HG03354 (cell line): ENCODE results near the gene KIF26B.

Experiments used
- ATAC-seq: cut with Tn5 transposase; IDR thresholded peaks from one replicate; pipeline ENCODE4 v1.9.1; 2021; ENCODE audit warnings: mild to moderate bottlenecking; ENCODE audit not compliant: unreplicated experiment, poor library complexity, severe bottlenecking

The KIF26B gene

GRCh38 chr1:245433561-245433960, 278.8 kb downstream of the KIF26B start:
- ATAC-seq = no peak

GRCh38 chr1:245434280-245434679, 279.5 kb downstream of the KIF26B start:
- no peak for ATAC-seq

GRCh38 chr1:245436407-245436806, 281.6 kb downstream of the KIF26B start:
- ATAC-seq = no peak

- ATAC-seq = no peak
These were observed 282.7 kb downstream of the KIF26B start for GRCh38 chr1:245437369-245438062.

GRCh38 chr1:245440922-245441321, 286.1 kb downstream of the KIF26B start:
- ATAC-seq = no peak

GRCh38 chr1:245441689-245442088, 286.9 kb downstream of the KIF26B start:
- no peak for ATAC-seq

GRCh38 chr1:245444147-245444828, 289.5 kb downstream of the KIF26B start:
- no peak for ATAC-seq

- no peak for ATAC-seq
These were observed 290.2 kb downstream of the KIF26B start for GRCh38 chr1:245444945-245445344.

- no peak for ATAC-seq
These were observed 293.7 kb downstream of the KIF26B start for GRCh38 chr1:245448531-245448930.

GRCh38 chr1:245448975-245449431, 294.2 kb downstream of the KIF26B start:
- no peak for ATAC-seq

GRCh38 chr1:245453541-245453940, 298.8 kb downstream of the KIF26B start:
- ATAC-seq = no peak

- no peak for ATAC-seq
These were observed 299.3 kb downstream of the KIF26B start for GRCh38 chr1:245454051-245454450.

- ATAC-seq = no peak
These were observed 302.8 kb downstream of the KIF26B start for GRCh38 chr1:245457562-245457961.

GRCh38 chr1:245458234-245458633, 303.4 kb downstream of the KIF26B start:
- no peak for ATAC-seq

GRCh38 chr1:245458761-245459174, 304.0 kb downstream of the KIF26B start:
- ATAC-seq = no peak

- no peak for ATAC-seq
These were observed 304.8 kb downstream of the KIF26B start for GRCh38 chr1:245459621-245460020.

- no peak for ATAC-seq
These were observed 306.9 kb downstream of the KIF26B start for GRCh38 chr1:245461681-245462080.

GRCh38 chr1:245462161-245462560, 307.4 kb downstream of the KIF26B start:
- no peak for ATAC-seq

- ATAC-seq = no peak
These were observed 308.8 kb downstream of the KIF26B start for GRCh38 chr1:245463392-245464165.

- ATAC-seq = no peak
These were observed 309.5 kb downstream of the KIF26B start for GRCh38 chr1:245464290-245464689.

- no peak for ATAC-seq
These were observed 310.9 kb downstream of the KIF26B start for GRCh38 chr1:245465666-245466065.
